HepG2 (cell line): ENCODE measurements around the gene GNB3. TPM values are rescaled to one million over a fixed set of nuclear protein-coding genes. Genes with fewer than 3 reads are reported as not detected.

Experiments
- CEBPG ChIP-seq: IDR thresholded peaks from 2 replicates; pipeline ENCODE4 v1.6.1; 2016
- CHD4 ChIP-seq: fragments of 200-600 bp; sonication (generic); IDR thresholded peaks from 2 replicates; pipeline ENCODE4 v1.7.0; 2017; ENCODE audit warnings: mild to moderate bottlenecking, low read length, borderline replicate concordance
- FOXA1 ChIP-seq, 2 experiments: fragments of 450-650 bp in 1 of 2; sonication (generic) in 1 of 2; formaldehyde crosslinking in 1 of 2; IDR thresholded peaks; 2 replicates each; pipeline versions ENCODE4 v1.4.0 to v1.6.1; 2016 to 2020; ENCODE audit warnings: missing genetic modification reagents in 1 of 2
- HNF4G ChIP-seq, 2 experiments: sonication (generic) in 1 of 2; formaldehyde crosslinking in 1 of 2; IDR thresholded peaks; 2 replicates each; pipeline versions ENCODE4 v1.4.0 to v1.6.1; 2011 to 2020; ENCODE audit warnings: borderline replicate concordance in 2 of 2, low read depth in 2 of 2, mild to moderate bottlenecking in 2 of 2, low read length in 1 of 2, missing genetic modification reagents in 1 of 2, moderate library complexity in 1 of 2
- KMT2B ChIP-seq: IDR thresholded peaks from 2 replicates; pipeline ENCODE4 v1.6.1; 2016; ENCODE audit warnings: missing genetic modification reagents, missing compliant biosample characterization
- MTA1 ChIP-seq: sonication (generic); formaldehyde crosslinking; IDR thresholded peaks from 2 replicates; pipeline ENCODE4 v1.4.0; 2020; ENCODE audit warnings: missing genetic modification reagents, mild to moderate bottlenecking, borderline replicate concordance
- NFIC ChIP-seq: IDR thresholded peaks from 2 replicates; pipeline ENCODE4 v1.6.1; 2012; ENCODE audit warnings: mild to moderate bottlenecking, low read length, inconsistent platforms
- RXRB ChIP-seq: IDR thresholded peaks from 2 replicates; pipeline ENCODE4 v1.6.1; 2016; ENCODE audit warnings: borderline replicate concordance, missing genetic modification reagents, missing compliant biosample characterization
- SAP130 ChIP-seq: IDR thresholded peaks from 2 replicates; pipeline ENCODE4 v1.6.1; 2016; ENCODE audit warnings: low read depth
- SOX6 ChIP-seq, 2 experiments: fragments of 450-650 bp in 1 of 2; sonication (generic) in 1 of 2; formaldehyde crosslinking in 1 of 2; IDR thresholded peaks; 2 replicates each; pipeline versions ENCODE4 v1.4.0 to v1.6.1; 2017 to 2020; ENCODE audit warnings: antibody characterized with exemption in 1 of 2, mild to moderate bottlenecking in 1 of 2, missing genetic modification reagents in 1 of 2
- ZMYM4 ChIP-seq: sonication (generic); formaldehyde crosslinking; IDR thresholded peaks from 2 replicates; pipeline ENCODE4 v1.8.1; 2023; ENCODE audit warnings: mild to moderate bottlenecking, missing genetic modification reagents
- ZNF225 ChIP-seq: sonication (generic); formaldehyde crosslinking; IDR thresholded peaks from 2 replicates; pipeline ENCODE4 v1.4.0; 2020; ENCODE audit warnings: mild to moderate bottlenecking, missing genetic modification reagents
- ZNF451 ChIP-seq: sonication (generic); formaldehyde crosslinking; IDR thresholded peaks from 2 replicates; pipeline ENCODE4 v1.5.0; 2020; ENCODE audit warnings: mild to moderate bottlenecking, missing genetic modification reagents
- ZNF558 ChIP-seq: sonication (generic); formaldehyde crosslinking; IDR thresholded peaks from 2 replicates; pipeline ENCODE4 v1.9.0; 2022; ENCODE audit warnings: mild to moderate bottlenecking, missing genetic modification reagents, borderline replicate concordance
- ZNF644 ChIP-seq: IDR thresholded peaks from 2 replicates; pipeline ENCODE4 v1.6.1; 2016; ENCODE audit warnings: low read depth
- ZNF772 ChIP-seq: sonication (generic); formaldehyde crosslinking; IDR thresholded peaks from 2 replicates; pipeline ENCODE4 v1.5.0; 2020; ENCODE audit warnings: mild to moderate bottlenecking, missing genetic modification reagents
- polyA plus RNA-seq, 8 experiments: library from polyadenylated mRNA; depleted of rRNA in 3 of 8; stranded (reverse) in 7 of 8; unstranded in 1 of 8; fragments of >200 nt; fragmentation: Illumina TruSeq in 4 of 8; extraction: Trizol in 4 of 8; gene quantifications; 2 replicates each; pipeline versions ENCODE4 v1.2.1 to v1.2.3, GENCODE V29; 2011 to 2016; ENCODE audit warnings: low read depth in 4 of 8, missing spikeins in 1 of 8, mixed read lengths in 1 of 8; ENCODE audit not compliant: insufficient read depth in 1 of 8
- total RNA-seq, 5 experiments: library from RNA; depleted of rRNA; stranded (reverse); fragments of >200 nt; fragmentation: Illumina TruSeq; extraction: Trizol; gene quantifications; 2 replicates each; pipeline ENCODE4 v1.2.3, GENCODE V29; 2016; ENCODE audit warnings: low read depth in 1 of 5
- TF ChIP-seq, protein P1 (sequence below): sonication (generic); formaldehyde crosslinking; IDR thresholded peaks from 2 replicates; pipeline ENCODE4 v1.5.0; 2020; ENCODE audit warnings: mild to moderate bottlenecking, missing genetic modification reagents
- TF ChIP-seq, protein P2 (sequence below): sonication (generic); formaldehyde crosslinking; IDR thresholded peaks from 2 replicates; pipeline ENCODE4 v1.8.0; 2022; ENCODE audit warnings: mild to moderate bottlenecking, missing genetic modification reagents, moderate library complexity
- TF ChIP-seq, protein P3 (sequence below): sonication (generic); formaldehyde crosslinking; IDR thresholded peaks from 2 replicates; pipeline ENCODE4 v1.8.0; 2022; ENCODE audit warnings: missing genetic modification reagents, mild to moderate bottlenecking, moderate library complexity, borderline replicate concordance
- TF ChIP-seq, protein P4 (sequence below): IDR thresholded peaks from 2 replicates; pipeline ENCODE4 v1.6.1; 2018; ENCODE audit warnings: missing genetic modification reagents, mild to moderate bottlenecking, missing compliant biosample characterization
- TF ChIP-seq, protein P5 (sequence below): sonication (generic); formaldehyde crosslinking; IDR thresholded peaks from 2 replicates; pipeline ENCODE4 v1.8.0; 2023; ENCODE audit warnings: mild to moderate bottlenecking, missing genetic modification reagents

GNB3 gene
- total and polyA plus RNA-seq, 2 of the 13 experiments (the other 11 are each of a cell fraction or from before 2014, with no cell fraction given), result 1.3 to 3.6 TPM

DNA sequence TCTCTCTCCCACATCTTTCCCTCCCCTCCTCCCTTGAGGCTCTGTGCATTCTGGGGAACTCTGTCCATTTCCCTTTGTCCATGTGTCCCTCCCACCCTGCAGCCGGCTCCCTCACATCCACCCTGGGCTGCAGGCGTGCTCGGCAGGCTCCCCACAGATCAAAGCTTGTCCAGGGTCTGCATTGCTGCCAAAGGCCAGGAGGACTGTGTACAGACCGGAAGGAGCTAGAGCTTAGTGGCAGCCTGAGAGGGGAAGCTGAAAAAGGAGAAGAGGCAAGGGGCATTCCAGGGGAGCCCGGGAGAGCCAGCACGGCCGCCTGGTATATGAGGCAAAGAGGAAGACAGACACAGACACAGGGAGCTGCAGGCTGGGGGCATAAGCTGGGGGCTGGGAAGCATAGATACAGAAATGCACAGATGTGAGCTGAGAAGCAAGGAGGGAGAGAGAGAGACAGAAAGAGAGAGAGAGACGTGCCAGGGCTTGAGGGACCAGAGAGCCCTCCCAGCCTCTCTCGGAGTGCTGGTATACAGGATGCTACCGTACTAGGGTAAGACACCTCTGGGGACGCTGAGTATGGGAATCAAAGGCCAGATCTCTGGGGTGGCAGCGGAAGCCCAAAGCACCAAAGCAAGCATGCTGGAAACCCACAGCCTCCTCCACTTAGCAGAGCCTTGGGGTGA is 48.1 kb upstream of the GNB3 start (continued):
- TF ChIP-seq, protein P1, sequence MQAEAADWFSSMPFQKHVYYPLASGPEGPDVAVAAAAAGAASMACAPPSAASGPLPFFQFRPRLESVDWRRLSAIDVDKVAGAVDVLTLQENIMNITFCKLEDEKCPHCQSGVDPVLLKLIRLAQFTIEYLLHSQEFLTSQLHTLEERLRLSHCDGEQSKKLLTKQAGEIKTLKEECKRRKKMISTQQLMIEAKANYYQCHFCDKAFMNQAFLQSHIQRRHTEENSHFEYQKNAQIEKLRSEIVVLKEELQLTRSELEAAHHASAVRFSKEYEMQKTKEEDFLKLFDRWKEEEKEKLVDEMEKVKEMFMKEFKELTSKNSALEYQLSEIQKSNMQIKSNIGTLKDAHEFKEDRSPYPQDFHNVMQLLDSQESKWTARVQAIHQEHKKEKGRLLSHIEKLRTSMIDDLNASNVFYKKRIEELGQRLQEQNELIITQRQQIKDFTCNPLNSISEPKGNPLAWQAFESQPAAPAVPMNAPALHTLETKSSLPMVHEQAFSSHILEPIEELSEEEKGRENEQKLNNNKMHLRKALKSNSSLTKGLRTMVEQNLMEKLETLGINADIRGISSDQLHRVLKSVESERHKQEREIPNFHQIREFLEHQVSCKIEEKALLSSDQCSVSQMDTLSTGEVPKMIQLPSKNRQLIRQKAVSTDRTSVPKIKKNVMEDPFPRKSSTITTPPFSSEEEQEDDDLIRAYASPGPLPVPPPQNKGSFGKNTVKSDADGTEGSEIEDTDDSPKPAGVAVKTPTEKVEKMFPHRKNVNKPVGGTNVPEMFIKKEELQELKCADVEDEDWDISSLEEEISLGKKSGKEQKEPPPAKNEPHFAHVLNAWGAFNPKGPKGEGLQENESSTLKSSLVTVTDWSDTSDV, result no peak
- TF ChIP-seq ZNF772 (CRISPR knock-in tag) (0 out of 2 replicates have a peak, but pooled peaks have one; percentile 49), RXRB (CRISPR knock-in tag) (peak; percentile 87), ZNF451 (peak; percentile 50; the same call in 1 of the 2 replicates), ZNF644 (CRISPR knock-in tag) (0 out of 2 replicates have a peak, but pooled peaks have one; percentile 26), SAP130 (CRISPR knock-in tag) (peak; percentile 91), MTA1 (CRISPR knock-in tag) (peak; percentile 62; the same call in 1 of the 2 replicates), KMT2B (CRISPR knock-in tag) (0 out of 2 replicates have a peak, but pooled peaks have one; percentile 44), NFIC (no peak), ZNF558 (CRISPR knock-in tag) (no peak), ZNF225 (CRISPR knock-in tag) (no peak), CEBPG (CRISPR knock-in tag) (no peak), CHD4 (no peak), SOX6 (IDR thresholded peaks at IDR 0.05) (no peak), SOX6 (CRISPR knock-in tag; IDR thresholded peaks at IDR 0.05) (peak; percentile 84), FOXA1 (IDR thresholded peaks at IDR 0.05) (no peak), FOXA1 (CRISPR knock-in tag; IDR thresholded peaks at IDR 0.05) (peak; percentile 71), HNF4G (IDR thresholded peaks at IDR 0.05; ENCODE audit: borderline replicate concordance, low read depth, low read length) (0 out of 2 replicates have a peak, but pooled peaks have one; percentile 7), HNF4G (CRISPR knock-in tag; IDR thresholded peaks at IDR 0.05; ENCODE audit: borderline replicate concordance, low read depth) (peak; percentile 48; the same call in 1 of the 2 replicates), ZMYM4 (CRISPR knock-in tag) (peak; percentile 61)
- TF ChIP-seq, protein P2, sequence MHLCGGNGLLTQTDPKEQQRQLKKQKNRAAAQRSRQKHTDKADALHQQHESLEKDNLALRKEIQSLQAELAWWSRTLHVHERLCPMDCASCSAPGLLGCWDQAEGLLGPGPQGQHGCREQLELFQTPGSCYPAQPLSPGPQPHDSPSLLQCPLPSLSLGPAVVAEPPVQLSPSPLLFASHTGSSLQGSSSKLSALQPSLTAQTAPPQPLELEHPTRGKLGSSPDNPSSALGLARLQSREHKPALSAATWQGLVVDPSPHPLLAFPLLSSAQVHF (CRISPR knock-in tag), result peak; percentile 61; the same call in 1 of the 2 replicates
- TF ChIP-seq, protein P3, sequence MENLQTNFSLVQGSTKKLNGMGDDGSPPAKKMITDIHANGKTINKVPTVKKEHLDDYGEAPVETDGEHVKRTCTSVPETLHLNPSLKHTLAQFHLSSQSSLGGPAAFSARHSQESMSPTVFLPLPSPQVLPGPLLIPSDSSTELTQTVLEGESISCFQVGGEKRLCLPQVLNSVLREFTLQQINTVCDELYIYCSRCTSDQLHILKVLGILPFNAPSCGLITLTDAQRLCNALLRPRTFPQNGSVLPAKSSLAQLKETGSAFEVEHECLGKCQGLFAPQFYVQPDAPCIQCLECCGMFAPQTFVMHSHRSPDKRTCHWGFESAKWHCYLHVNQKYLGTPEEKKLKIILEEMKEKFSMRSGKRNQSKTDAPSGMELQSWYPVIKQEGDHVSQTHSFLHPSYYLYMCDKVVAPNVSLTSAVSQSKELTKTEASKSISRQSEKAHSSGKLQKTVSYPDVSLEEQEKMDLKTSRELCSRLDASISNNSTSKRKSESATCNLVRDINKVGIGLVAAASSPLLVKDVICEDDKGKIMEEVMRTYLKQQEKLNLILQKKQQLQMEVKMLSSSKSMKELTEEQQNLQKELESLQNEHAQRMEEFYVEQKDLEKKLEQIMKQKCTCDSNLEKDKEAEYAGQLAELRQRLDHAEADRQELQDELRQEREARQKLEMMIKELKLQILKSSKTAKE (CRISPR knock-in tag), result peak; percentile 91
- TF ChIP-seq, protein P4, sequence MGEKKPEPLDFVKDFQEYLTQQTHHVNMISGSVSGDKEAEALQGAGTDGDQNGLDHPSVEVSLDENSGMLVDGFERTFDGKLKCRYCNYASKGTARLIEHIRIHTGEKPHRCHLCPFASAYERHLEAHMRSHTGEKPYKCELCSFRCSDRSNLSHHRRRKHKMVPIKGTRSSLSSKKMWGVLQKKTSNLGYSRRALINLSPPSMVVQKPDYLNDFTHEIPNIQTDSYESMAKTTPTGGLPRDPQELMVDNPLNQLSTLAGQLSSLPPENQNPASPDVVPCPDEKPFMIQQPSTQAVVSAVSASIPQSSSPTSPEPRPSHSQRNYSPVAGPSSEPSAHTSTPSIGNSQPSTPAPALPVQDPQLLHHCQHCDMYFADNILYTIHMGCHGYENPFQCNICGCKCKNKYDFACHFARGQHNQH, result peak; percentile 38; the same call in 1 of the 2 replicates
- TF ChIP-seq, protein P5, sequence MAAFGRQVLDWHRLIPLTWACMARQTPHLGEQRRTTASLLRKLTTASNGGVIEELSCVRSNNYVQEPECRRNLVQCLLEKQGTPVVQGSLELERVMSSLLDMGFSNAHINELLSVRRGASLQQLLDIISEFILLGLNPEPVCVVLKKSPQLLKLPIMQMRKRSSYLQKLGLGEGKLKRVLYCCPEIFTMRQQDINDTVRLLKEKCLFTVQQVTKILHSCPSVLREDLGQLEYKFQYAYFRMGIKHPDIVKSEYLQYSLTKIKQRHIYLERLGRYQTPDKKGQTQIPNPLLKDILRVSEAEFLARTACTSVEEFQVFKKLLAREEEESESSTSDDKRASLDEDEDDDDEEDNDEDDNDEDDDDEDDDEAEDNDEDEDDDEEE, result 0 out of 2 replicates have a peak, but pooled peaks have one; percentile 48
